Activated CD4-positive, alpha-beta T cell treated with anti-CD3 and anti-CD28 coated beads, Interleukin-2, amount 10 ng/mL, durations not matched to agents 7 days and 5 days (primary cell): ENCODE results near the gene SLC27A6. TPM values are rescaled to one million over a fixed set of nuclear protein-coding genes. Genes with fewer than 3 reads are reported as not detected.
"Not testable (repeated sequence)": the region's sequence is repeated elsewhere in the genome, so short reads cannot be mapped to it uniquely, and the experiment has no call there.

Source experiments
- CTCF ChIA-PET: fragments of 350-600 bp; sonication (Branson Sonifier 250); formaldehyde crosslinking; loops from one replicate; lab custom pipeline; 2021; ENCODE audit warnings: antibody characterized with exemption; lab: Charles Lee
- POLR2A ChIA-PET: fragments of 350-600 bp; sonication (Branson Sonifier 250); formaldehyde crosslinking; loops from one replicate; lab custom pipeline; 2021; ENCODE audit warnings: antibody characterized with exemption; lab: Charles Lee
- DNase-seq: peaks from one replicate; pipeline ENCODE4 v3.0.0-alpha.2; 2020
- H3K27ac Mint-ChIP-seq: one replicate; pipeline ENCODE4 v1.8.0; 2021; ENCODE audit warnings: mild to moderate bottlenecking, moderate library complexity, mixed read lengths
- H3K27me3 Mint-ChIP-seq: one replicate; pipeline ENCODE4 v1.8.0; 2021; ENCODE audit warnings: mixed read lengths
- H3K36me3 Mint-ChIP-seq: one replicate; pipeline ENCODE4 v1.8.0; 2021; ENCODE audit warnings: low read depth, mixed read lengths
- H3K4me1 Mint-ChIP-seq: one replicate; pipeline ENCODE4 v1.8.0; 2021; ENCODE audit warnings: mixed read lengths
- H3K4me3 Mint-ChIP-seq: one replicate; pipeline ENCODE4 v1.8.0; 2021; ENCODE audit warnings: mild to moderate bottlenecking, moderate library complexity, mixed read lengths
- H3K9me3 Mint-ChIP-seq: one replicate; pipeline ENCODE4 v1.8.0; 2021; ENCODE audit warnings: mixed read lengths
- total RNA-seq, 2 experiments: library from RNA; stranded (reverse); gene quantifications; one replicate each; pipeline ENCODE4 v1.2.3, GENCODE V29; 2021

SLC27A6 gene
- total RNA-seq, 2 experiments from 2014 or later = not detected

GRCh38 chr5:129019401-129019908 is 54.2 kb downstream of the SLC27A6 start:
- no peaks in the 10 kb centered on the region for H3K36me3 Mint-ChIP-seq
- CTCF ChIA-PET = no interaction called here
- no peaks in the 10 kb centered on the region for H3K4me1 Mint-ChIP-seq
- no peaks in the 10 kb centered on the region for H3K9me3 Mint-ChIP-seq
- no peak for DNase-seq
- H3K27ac Mint-ChIP-seq = no peak overlapping the region
- no peak overlapping the region for H3K4me3 Mint-ChIP-seq
- POLR2A ChIA-PET = no interaction called here
- peaks cover 3% of the 10 kb centered on the region for H3K27me3 Mint-ChIP-seq

GRCh38 chr5:129020683-129021082 is 55.4 kb downstream of the SLC27A6 start:
- CTCF ChIA-PET = no interaction called here
- DNase-seq = no peak
- Mint-ChIP-seq H3K4me3 (no peak overlapping the region), H3K4me1 (no peaks in the 10 kb centered on the region), H3K36me3 (no peaks in the 10 kb centered on the region), H3K27ac (no peak overlapping the region), H3K27me3 (peaks cover 4% of the 10 kb centered on the region), H3K9me3 (no peaks in the 10 kb centered on the region)
- POLR2A ChIA-PET = no interaction called here

DNA sequence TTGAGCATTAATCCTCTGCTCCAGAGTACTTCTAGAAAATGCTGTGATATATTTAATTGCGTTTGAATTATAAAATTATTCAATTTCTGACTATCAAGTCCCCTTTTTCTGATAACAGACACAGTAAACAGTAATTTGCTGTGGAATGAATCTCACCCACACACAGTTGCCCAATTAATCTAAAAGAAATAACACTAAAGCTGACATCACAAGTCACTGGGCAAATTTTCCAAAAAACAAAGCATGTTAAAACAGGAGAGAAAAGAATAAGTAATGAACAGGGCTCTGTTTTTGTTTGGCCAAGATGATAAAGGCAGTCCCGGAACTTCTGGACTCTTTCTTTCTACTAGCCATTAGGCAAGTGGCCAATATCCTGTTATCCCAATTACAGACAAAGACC is 56.5 kb downstream of the SLC27A6 start:
- no peak for DNase-seq
- no peak overlapping the region for H3K4me3 Mint-ChIP-seq
- no peaks in the 10 kb centered on the region for H3K9me3 Mint-ChIP-seq
- peaks cover 4% of the 10 kb centered on the region for H3K27me3 Mint-ChIP-seq
- no peaks in the 10 kb centered on the region for H3K4me1 Mint-ChIP-seq
- CTCF ChIA-PET = no interaction called here
- H3K27ac Mint-ChIP-seq = no peak overlapping the region
- POLR2A ChIA-PET = no interaction called here
- H3K36me3 Mint-ChIP-seq = no peaks in the 10 kb centered on the region

- ChIA-PET CTCF (no interaction called here), POLR2A (no interaction called here)
- H3K4me1 Mint-ChIP-seq = no peaks in the 10 kb centered on the region
- no peak for DNase-seq
- no peaks in the 10 kb centered on the region for H3K9me3 Mint-ChIP-seq
- no peaks in the 10 kb centered on the region for H3K36me3 Mint-ChIP-seq
- no peak overlapping the region for H3K27ac Mint-ChIP-seq
- H3K4me3 Mint-ChIP-seq = no peak overlapping the region
- peaks cover 4% of the 10 kb centered on the region for H3K27me3 Mint-ChIP-seq
These were observed 57.3 kb downstream of the SLC27A6 start for GRCh38 chr5:129022599-129022998.

- no peaks in the 10 kb centered on the region for H3K4me1 Mint-ChIP-seq
- no peak overlapping the region for H3K4me3 Mint-ChIP-seq
- no peaks in the 10 kb centered on the region for H3K36me3 Mint-ChIP-seq
- H3K27me3 Mint-ChIP-seq = peaks cover 2% of the 10 kb centered on the region
- ChIA-PET CTCF (no interaction called here), POLR2A (no interaction called here)
- no peaks in the 10 kb centered on the region for H3K9me3 Mint-ChIP-seq
- no peak overlapping the region for H3K27ac Mint-ChIP-seq
- DNase-seq = no peak
These were observed 62.0 kb downstream of the SLC27A6 start for GRCh38 chr5:129027260-129027659.

GRCh38 chr5:129031886-129032683 is 66.8 kb downstream of the SLC27A6 start:
- ChIA-PET CTCF (no interaction called here), POLR2A (no interaction called here)
- Mint-ChIP-seq H3K9me3 (no peaks in the 10 kb centered on the region), H3K27ac (no peak overlapping the region), H3K27me3 (no peaks in the 10 kb centered on the region), H3K36me3 (no peaks in the 10 kb centered on the region), H3K4me3 (no peak overlapping the region), H3K4me1 (no peaks in the 10 kb centered on the region)
- no peak for DNase-seq

GRCh38 chr5:129036257-129036656 is 71.0 kb downstream of the SLC27A6 start:
- H3K36me3 Mint-ChIP-seq, DNase-seq, H3K27ac Mint-ChIP-seq, H3K9me3 Mint-ChIP-seq, H3K4me3 Mint-ChIP-seq, H3K4me1 Mint-ChIP-seq, H3K27me3 Mint-ChIP-seq, POLR2A ChIA-PET, CTCF ChIA-PET: not testable (repeated sequence)

DNA sequence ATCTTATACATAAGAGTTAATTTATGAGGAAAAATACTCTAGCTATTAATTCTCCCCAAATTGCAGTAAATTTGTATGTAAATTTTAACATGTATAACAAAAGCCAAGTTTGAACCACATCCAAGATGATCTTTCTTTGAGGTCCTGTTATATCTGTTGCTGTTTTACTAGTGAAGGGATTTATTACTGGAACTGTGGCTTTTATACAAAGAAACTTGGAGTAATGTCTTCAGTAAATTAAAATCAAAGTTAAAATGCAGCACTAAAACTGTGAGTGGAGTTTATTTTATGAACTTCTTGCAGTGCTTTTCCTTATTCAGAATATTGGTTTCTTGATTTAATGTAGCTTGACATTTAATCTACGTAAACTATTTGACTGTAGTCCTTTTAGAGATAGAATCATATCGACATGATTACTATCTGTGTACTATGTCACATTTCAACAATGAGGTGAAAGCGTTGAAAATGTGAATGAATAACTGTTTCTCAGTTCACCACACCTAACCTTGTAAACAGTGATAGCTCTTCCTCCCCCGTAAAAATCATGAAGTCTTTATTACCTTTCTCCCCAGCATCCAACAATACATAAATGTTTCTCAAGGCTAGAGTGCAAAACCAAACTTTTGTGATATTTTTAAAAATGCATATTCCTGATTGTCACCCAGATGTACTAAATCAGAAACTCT is 76.1 kb downstream of the SLC27A6 start:
- Mint-ChIP-seq H3K27ac (no peak overlapping the region), H3K4me1 (no peaks in the 10 kb centered on the region), H3K36me3 (no peaks in the 10 kb centered on the region), H3K4me3 (no peak overlapping the region), H3K27me3 (no peaks in the 10 kb centered on the region), H3K9me3 (peaks cover 3% of the 10 kb centered on the region)
- DNase-seq = no peak
- ChIA-PET CTCF (no interaction called here), POLR2A (no interaction called here)

DNA sequence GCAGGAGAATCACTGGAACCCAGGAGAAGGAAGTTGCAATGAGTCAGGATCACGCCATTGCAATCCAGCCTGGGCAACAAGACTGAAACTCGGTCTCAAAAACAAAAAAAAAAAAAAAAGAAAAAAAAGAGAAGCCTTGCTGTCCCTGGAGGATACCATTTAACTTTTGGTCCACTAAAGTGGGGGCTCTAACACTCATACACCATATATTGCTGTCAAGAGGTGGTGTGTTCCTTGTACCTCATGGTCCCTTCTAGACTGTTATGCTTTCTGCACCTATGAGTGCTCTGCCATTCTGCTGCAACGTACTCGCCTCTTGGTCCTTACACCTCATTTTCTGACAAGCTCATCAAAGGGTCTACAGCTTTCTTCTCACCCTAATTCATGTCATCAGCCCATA is 77.0 kb downstream of the SLC27A6 start:
- CTCF ChIA-PET = no interaction called here
- no peaks in the 10 kb centered on the region for H3K27me3 Mint-ChIP-seq
- peaks cover 3% of the 10 kb centered on the region for H3K9me3 Mint-ChIP-seq
- no peaks in the 10 kb centered on the region for H3K36me3 Mint-ChIP-seq
- no peak for DNase-seq
- no peak overlapping the region for H3K27ac Mint-ChIP-seq
- H3K4me1 Mint-ChIP-seq = no peaks in the 10 kb centered on the region
- H3K4me3 Mint-ChIP-seq = no peak overlapping the region
- POLR2A ChIA-PET = no interaction called here

DNA sequence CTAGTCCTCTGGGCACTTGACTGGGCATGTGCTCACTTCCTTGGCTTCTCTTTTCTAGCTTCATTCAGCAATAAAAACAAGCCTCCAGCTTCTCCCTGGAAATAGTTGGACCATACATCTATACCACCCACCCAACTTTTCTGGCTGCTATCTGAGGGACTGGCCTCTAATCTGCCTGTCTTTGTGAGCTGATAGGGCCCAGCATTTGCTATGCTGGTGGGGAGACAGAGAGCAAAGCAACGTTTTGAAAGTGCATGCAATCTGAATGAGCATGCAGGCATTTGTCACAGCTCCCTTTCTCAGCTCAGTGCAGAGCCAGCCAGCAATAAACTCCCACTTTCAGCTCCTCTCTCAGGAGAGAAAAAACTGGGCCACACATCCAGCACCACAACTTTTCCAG is 78.6 kb downstream of the SLC27A6 start:
- DNase-seq = no peak
- POLR2A ChIA-PET = no interaction called here
- no peaks in the 10 kb centered on the region for H3K27me3 Mint-ChIP-seq
- no peaks in the 10 kb centered on the region for H3K4me1 Mint-ChIP-seq
- no peak overlapping the region for H3K4me3 Mint-ChIP-seq
- peaks cover 3% of the 10 kb centered on the region for H3K9me3 Mint-ChIP-seq
- H3K36me3 Mint-ChIP-seq = no peaks in the 10 kb centered on the region
- H3K27ac Mint-ChIP-seq = no peak overlapping the region
- CTCF ChIA-PET = no interaction called here

- ChIA-PET CTCF (no interaction called here), POLR2A (no interaction called here)
- Mint-ChIP-seq H3K27me3 (no peaks in the 10 kb centered on the region), H3K4me3 (no peak overlapping the region), H3K36me3 (no peaks in the 10 kb centered on the region), H3K9me3 (peaks cover 3% of the 10 kb centered on the region), H3K27ac (no peak overlapping the region), H3K4me1 (no peaks in the 10 kb centered on the region)
- DNase-seq = no peak
These were observed 80.9 kb downstream of the SLC27A6 start for GRCh38 chr5:129046151-129046550.

GRCh38 chr5:129048509-129048908 is 83.2 kb downstream of the SLC27A6 start:
- ChIA-PET POLR2A (no interaction called here), CTCF (interaction anchor here (0.7 kb wide), 1 partner anchor 354 kb away, joined by 3 read pairs; no protein-coding TSS in a partner anchor)
- no peak for DNase-seq
- Mint-ChIP-seq H3K9me3 (peaks cover 3% of the 10 kb centered on the region), H3K4me1 (no peaks in the 10 kb centered on the region), H3K36me3 (no peaks in the 10 kb centered on the region), H3K27ac (no peak overlapping the region), H3K27me3 (no peaks in the 10 kb centered on the region), H3K4me3 (no peak overlapping the region)

DNA sequence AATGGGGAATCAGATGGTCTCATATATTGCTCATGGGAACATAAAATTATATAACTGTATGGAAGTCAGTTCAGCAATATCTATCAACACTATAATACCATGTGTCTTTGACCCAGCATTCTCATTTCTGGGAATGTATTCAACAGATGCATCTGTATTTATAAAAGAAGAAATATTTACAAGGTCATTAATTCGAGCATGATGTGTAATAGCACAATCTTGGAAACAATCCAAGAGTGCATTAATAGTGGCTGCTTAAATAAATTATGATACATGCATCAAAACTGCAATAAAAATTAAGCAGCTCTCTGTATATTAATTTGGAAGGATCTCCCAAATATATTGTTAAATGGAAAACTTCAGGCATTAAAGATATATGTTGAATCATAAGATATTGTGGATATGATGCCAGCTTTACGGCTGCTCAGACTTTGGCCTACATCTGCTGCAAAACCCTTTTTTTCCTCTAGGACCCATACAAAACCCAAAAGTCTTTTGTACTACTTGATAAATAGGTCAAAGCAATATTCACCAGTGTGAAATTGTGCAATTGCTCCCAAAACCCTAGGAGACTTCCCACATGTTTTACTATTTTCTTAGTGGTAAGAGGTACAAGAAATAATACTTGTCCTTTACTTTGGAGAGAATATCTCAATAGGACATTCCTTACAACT is 84.0 kb downstream of the SLC27A6 start:
- H3K9me3 Mint-ChIP-seq = peaks cover 3% of the 10 kb centered on the region
- H3K36me3 Mint-ChIP-seq = no peaks in the 10 kb centered on the region
- H3K27ac Mint-ChIP-seq = no peak overlapping the region
- CTCF ChIA-PET = no interaction called here
- no peak overlapping the region for H3K4me3 Mint-ChIP-seq
- no peak for DNase-seq
- POLR2A ChIA-PET = no interaction called here
- H3K27me3 Mint-ChIP-seq = no peaks in the 10 kb centered on the region
- H3K4me1 Mint-ChIP-seq = no peaks in the 10 kb centered on the region
